HT1080 (cell line): ENCODE results near the gene SKI. TPM values are rescaled to one million over a fixed set of nuclear protein-coding genes. Genes with fewer than 3 reads are reported as not detected.
A peak's percentile ranks its signal among the peaks of the same experiment; 100 is the strongest.

Source experiments
- DNase-seq: peaks from one replicate; pipeline ENCODE4 v3.0.0-alpha.2; 2015; ENCODE audit warnings: low read depth
- total RNA-seq: library from RNA; depleted of rRNA; stranded (reverse); fragments of >200 nt; shearing (Covaris generic); gene quantifications from 2 replicates; pipeline ENCODE4 v1.2.3, GENCODE V29; 2014

The SKI gene
- total RNA-seq, 1 experiment from 2014 or later, result 18.0 TPM

DNA sequence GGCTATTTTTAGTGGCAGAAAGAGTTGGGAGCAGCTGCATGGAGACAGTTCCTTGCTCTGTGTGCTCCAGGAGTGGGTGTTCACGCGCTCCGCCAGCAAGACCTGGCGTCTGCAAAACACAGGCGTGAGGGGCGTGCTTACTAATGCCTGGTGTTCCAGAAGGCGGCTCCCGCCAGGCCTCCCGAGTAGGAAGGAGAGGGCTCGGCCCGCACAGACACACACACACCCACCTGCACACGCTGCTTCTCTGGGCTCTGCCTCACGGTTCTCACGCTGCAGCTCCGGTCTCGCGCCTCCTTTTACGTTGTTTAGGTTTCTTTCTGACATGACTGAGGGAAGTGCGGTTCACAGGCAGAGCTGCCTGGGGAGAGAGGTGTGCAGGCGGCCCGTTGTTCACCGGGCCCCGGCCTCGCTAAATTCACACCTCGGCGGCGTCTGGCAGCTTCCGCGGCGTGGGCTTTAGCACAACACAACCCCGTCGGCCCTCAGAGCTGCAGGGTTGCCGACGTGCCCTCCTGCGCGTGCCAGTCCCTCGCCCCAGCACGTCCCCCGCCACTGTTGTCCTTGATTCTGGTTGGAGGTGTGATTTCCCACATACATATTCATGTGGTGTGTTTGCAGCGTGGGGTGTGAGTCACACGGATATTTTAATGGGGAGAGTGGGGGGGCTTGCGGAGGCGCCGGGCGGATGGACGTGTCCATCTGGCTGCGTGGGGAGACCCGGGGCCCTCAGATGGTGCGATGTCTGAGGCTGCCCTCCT is 77.0 kb downstream of the SKI start:
- no peak for DNase-seq

GRCh38 chr1:2306151-2306978 is 78.2 kb downstream of the SKI start:
- no peak for DNase-seq

DNA sequence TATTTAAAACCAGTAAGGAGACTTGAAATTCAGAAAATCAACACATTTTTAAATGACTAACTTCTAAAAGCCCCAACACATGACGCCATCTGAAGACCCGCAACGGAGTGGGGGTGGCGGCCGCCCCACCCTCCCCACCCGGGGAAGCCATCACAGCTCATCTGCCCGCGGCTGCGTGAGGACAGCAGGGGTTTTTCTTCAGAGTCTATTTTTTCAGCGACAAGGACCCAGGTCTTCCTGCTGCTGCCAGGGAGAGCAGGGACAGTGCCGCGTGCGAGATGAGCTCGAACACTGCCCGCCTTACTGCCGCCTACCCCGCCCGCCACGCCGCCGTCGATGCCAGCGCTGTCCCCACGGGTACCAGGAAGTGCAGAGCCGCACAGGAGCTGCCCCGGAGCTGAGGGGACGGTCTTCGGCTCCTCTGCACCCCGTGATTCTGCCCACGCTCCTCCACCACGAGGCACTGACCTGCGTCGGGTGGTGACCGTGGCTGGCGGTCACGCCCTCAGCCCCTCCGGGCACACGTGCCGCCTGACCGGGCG is 79.0 kb downstream of the SKI start:
- DNase-seq, result no peak

DNA sequence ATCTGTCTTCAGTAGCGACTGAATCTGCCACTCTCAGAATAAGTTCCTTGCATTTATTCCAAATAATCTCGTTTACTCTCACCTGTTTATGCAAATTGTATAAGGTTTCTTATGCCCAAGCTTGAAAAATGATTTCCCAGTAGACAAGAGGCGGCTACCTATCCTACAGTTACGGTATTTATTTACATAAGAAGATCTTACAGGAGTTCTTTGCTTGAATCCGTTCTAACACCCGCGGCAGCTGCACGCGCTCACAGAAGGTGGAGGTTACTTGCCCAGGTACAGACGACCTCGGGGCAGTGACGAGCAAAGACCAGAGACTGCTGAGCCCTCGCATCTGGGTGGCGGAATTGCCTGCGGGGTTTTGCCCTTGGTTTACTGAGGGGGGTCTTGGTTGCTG is 79.9 kb downstream of the SKI start:
- DNase-seq, result no peak

DNA sequence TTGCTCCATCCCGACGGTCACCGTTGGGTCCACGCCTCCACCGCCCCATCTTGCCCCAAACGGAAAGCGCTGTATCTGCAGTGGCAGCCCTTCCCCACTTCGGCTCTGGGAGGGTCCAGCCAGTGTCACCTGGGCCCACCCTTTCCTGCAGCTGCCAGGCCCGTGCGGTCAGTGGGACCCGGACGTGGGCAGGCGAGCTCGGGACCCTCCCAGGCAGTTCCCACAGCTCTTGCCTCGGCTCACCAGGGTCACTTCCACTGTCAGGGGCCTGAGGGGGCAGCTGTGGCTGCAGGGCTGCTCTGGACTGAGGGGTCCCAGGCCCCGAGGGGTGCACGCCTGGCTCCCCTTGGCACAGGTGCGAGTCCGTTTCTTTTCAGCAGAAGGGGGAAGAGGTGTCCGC is 80.7 kb downstream of the SKI start:
- no peak for DNase-seq

DNA sequence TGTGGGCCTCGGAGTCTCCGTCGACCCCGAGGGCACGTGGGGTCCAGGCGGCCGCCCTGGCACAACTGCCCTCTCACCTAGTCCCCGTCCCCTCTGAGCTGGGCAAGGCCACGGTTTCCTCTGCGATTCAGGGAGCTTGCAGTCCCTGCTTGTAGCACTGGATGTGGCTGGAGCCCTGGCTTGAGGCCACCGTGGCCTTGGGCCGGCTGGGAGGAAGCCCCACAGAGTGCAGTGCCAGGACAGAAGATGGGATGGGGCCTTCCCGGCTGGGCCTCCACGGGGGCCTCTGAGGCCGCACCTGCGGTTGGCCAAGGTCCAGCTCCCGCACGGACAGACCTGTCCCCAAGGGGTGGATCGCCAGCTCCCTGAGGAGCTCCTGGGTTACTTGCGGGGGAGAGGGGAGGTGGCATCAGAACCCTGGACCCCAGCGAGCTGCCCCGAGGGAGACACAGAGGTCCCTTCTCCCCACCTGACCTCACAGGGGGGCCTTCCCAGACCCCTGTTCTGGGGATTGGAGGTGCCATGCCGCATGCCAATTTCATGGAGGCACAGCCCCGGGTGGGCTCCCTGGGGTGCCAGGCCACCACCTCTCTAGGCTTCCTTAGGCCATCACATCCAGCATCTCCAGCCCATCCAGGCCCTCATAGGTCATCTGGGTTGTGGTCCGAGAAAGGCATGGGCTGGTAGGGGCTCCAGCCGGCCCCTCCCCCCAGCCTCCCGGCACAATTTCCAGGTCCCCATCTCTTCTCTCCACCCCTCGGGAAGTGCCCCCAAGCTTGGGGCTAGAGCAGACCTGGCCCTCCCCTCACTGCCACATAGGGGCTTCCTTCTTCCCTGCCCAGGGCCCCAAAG is 82.4 kb downstream of the SKI start:
- DNase-seq, result no peak

- DNase-seq, result peak; percentile 34
These were observed 83.3 kb downstream of the SKI start for GRCh38 chr1:2311184-2312032.

GRCh38 chr1:2312160-2312514 is 84.0 kb downstream of the SKI start:
- DNase-seq, result no peak

DNA sequence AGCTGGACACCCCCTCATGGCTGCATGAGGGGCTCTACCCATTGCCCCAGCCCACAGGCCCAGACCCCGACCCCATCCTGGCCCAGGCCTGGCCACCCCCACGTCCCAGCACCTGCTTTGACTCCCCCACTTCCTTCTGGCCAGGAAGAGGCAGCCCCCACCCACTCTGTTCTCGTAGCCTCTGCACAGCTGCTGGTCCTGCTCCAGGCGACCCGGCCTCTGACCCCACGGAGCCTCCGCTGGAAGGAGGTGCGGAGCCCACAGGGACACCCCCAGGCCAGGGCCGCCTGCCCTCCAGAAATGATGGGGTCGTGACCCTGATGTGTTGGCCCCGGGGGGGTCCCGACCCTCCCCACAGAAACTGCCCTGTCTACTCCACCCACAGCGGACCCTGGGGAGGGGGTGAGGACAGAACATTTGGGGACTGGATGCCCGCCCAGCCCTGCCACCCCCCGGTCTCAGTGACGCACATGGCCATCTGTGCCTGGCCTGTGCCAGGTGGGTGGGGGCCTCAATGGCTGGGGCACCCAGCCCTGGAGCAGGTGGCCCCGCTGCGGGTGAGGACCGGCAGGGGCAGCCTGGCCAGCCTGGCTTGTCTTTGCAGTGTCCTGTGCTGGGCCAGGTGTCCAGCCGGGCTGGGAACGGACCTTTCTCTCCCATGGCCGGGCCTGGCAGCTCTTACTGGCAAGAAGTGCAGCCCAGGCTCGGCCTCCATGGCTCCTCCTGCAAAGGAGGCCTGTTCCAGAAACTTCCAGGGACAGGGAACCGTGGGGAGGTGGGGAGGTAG is 84.6 kb downstream of the SKI start:
- DNase-seq, result no peak

- no peak for DNase-seq
These were observed 85.6 kb downstream of the SKI start for GRCh38 chr1:2313651-2314261.

DNA sequence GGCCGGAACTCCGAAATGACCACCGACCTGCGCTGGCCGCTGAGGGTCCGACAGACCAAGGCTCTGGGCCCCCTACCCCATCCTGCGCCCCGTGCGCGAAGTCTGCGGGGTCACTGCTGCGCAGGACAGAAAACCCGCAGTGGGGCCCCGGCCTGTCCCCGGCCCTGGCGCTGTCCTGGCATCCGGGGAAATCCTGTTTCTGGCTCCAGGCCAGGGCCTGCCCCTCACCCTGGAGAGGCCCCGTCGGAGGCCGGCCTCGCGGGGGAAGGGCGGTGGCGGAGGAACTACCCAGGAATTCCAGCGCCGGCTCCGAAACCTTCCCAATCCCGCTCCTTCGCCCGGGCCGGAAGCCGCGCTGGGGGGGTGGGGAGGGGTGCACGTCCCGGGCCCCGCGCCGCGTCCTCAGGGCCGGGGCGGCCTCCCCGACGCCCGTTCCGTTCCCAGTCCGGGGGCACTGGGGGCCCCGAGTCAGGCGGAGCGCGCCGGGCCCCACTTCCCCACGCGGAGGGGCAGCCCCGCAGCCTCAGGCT is 86.2 kb downstream of the SKI start:
- DNase-seq, result peak; percentile 32

- peak; percentile 32 for DNase-seq
These were observed 86.9 kb downstream of the SKI start for GRCh38 chr1:2314803-2315673.

- no peak for DNase-seq
These were observed 87.7 kb downstream of the SKI start for GRCh38 chr1:2315674-2316450.

- DNase-seq, result peak; percentile 23
These were observed 88.4 kb downstream of the SKI start for GRCh38 chr1:2316451-2316961.

DNA sequence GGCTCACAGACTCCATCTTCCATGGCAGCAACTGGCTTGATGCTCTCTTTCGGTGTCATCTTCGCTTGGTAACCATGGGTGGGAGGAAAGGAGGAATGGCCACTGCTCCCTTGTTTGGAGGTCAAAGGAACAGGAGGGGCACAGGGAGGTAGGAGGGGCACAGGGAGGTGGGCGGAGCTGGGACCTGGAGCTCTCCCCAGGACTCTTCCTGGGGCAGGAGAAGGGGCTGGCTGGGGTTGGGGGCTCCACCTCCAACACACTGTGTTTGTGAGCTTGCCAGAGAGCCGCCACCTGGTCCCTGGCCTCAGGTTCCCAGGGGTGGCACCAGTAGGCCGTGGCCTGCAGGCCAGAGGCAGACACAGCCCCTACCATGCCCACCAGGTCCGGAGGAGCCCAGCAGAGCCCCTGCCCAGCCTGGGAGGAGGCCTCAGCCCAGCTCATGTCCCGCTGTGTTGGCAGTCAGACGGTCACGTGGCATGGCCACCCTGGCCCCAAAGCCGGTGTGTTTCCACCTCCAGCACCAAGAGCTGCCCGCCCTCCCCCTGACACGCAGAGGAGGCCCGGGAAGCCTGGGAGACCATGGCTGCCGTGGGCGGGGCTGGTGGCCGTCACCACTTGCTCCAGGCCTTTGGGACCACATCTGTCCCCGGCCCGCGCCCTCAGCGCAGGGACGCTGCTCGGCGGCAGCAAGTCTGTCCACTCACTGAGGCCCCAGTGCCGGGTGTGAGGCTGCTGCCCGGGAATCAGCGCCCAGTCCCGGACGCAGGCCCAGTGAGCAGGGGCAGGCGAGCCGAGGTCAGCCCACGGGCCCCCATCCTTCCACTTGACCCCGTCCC is 89.3 kb downstream of the SKI start:
- no peak for DNase-seq
